Prostate gland (tissue), 2 donors: Measurements from ENCODE around the gene NCAPG2. TPM values are rescaled to one million over a fixed set of nuclear protein-coding genes. Genes with fewer than 3 reads are reported as not detected.

Experiments used
- DNase-seq: peaks from one replicate; pipeline ENCODE4 v3.0.0-alpha.2; 2019; ENCODE audit warnings: low spot score
- H3K27ac ChIP-seq, 2 donors: fragments of 200-600 bp; sonication (generic); 2 replicates each; pipeline ENCODE4 v1.5.1; 2017 to 2019
- H3K27me3 ChIP-seq: fragments of 200-600 bp; sonication (generic); replicated peaks from 2 replicates; pipeline ENCODE4 v1.5.1; 2019; ENCODE audit not compliant: insufficient read depth
- H3K36me3 ChIP-seq, 2 donors: fragments of 200-600 bp; sonication (generic); 1 replicate in 1 of 2; 2 replicates in 1 of 2; pipeline versions ENCODE4 v1.5.1 to v1.8.1; 2017 to 2019
- H3K4me1 ChIP-seq: fragments of 200-600 bp; sonication (generic); replicated peaks from 2 replicates; pipeline ENCODE4 v1.5.1; 2019
- H3K4me3 ChIP-seq, 2 donors: fragments of 200-600 bp; sonication (generic); 2 replicates each; pipeline ENCODE4 v1.5.1; 2017 to 2019
- H3K9me3 ChIP-seq: fragments of 200-600 bp; sonication (generic); 2 replicates; pipeline ENCODE4 v1.5.1; 2017
- CTCF ChIP-seq, 4 experiments: fragments of 200-600 bp in 2 of 4; fragments of 450-650 bp in 2 of 4; sonication (generic) in 2 of 4; IDR thresholded peaks; 1 replicate in 3 of 4; 2 replicates in 1 of 4; pipeline ENCODE4 v1.5.1; 2016 to 2019; ENCODE audit warnings: antibody characterized with exemption in 4 of 4, mild to moderate bottlenecking in 2 of 4, moderate library complexity in 2 of 4
- POLR2A ChIP-seq: fragments of 450-650 bp; IDR thresholded peaks from one replicate; pipeline ENCODE4 v1.6.1; 2016; ENCODE audit warnings: antibody characterized with exemption, mild to moderate bottlenecking
- POLR2AphosphoS5 ChIP-seq: sonication (generic); formaldehyde crosslinking; IDR thresholded peaks from one replicate; pipeline ENCODE4 v1.6.1; 2017; ENCODE audit warnings: antibody characterized with exemption
- WGBS: methylation state at CpG from one replicate; pipeline ENCODE4 v1.1.5; 2018; 5-methylcytosine and 5-hydroxymethylcytosine counted together
- intact Hi-C: fragments of 100-400 bp; cut with DNase I; formaldehyde crosslinking; loops from one replicate; pipeline ENCODE4 v1.14.2; 2022
- total RNA-seq, 2 donors: library from RNA; depleted of rRNA; stranded (reverse); fragments of >200 nt; gene quantifications; one replicate each; pipeline ENCODE4 v1.1.0, GENCODE V29; 2016

Gene NCAPG2
- total RNA-seq, 2 donors from 2014 or later: 7.9 to 11.9 TPM

GRCh38 chr7:158733775-158734494, 29.3 kb upstream of the NCAPG2 start:
- no peaks in the 10 kb centered on the region for H3K4me1 ChIP-seq
- no peaks in the 10 kb centered on the region for H3K9me3 ChIP-seq
- peaks cover 0 to 2% of the 10 kb centered on the region in 2 donors for H3K36me3 ChIP-seq
- peak overlapping the region; percentile 68 to 74 for H3K27ac ChIP-seq
- intact Hi-C loops: no loop called here
- H3K27me3 ChIP-seq: no peaks in the 10 kb centered on the region
- no peak for TF ChIP-seq POLR2AphosphoS5
- no peak for TF ChIP-seq CTCF (IDR thresholded peaks at IDR 0.05)
- TF ChIP-seq POLR2A: no peak
- WGBS: 94% methylated on average over 19 of the region's 19 CpGs
- no peak for DNase-seq
- H3K4me3 ChIP-seq: no peak overlapping the region

- Histone ChIP-seq H3K4me3 (no peak overlapping the region), H3K36me3 (no peaks in the 10 kb centered on the region), H3K27ac (peak overlapping the region; percentile 68 to 74), H3K27me3 (no peaks in the 10 kb centered on the region), H3K9me3 (no peaks in the 10 kb centered on the region), H3K4me1 (no peaks in the 10 kb centered on the region)
- WGBS: 17% methylated on average over 1 of the region's 1 CpG
- peak; percentile 81 for TF ChIP-seq POLR2AphosphoS5
- TF ChIP-seq POLR2A: no peak
- no peak for DNase-seq
- intact Hi-C loops: no loop called here
Observed at GRCh38 chr7:158733220-158733519, 28.6 kb upstream of the NCAPG2 start.

GRCh38 chr7:158732494-158733219, 28.1 kb upstream of the NCAPG2 start:
- Histone ChIP-seq H3K9me3 (no peaks in the 10 kb centered on the region), H3K36me3 (no peaks in the 10 kb centered on the region), H3K27ac (peak overlapping the region; percentile 68 to 74), H3K4me1 (no peaks in the 10 kb centered on the region), H3K27me3 (no peaks in the 10 kb centered on the region), H3K4me3 (no peak overlapping the region)
- no peak for DNase-seq
- no peak for TF ChIP-seq POLR2AphosphoS5
- no peak for TF ChIP-seq POLR2A
- TF ChIP-seq CTCF (IDR thresholded peaks at IDR 0.05): no peak
- intact Hi-C loops: no loop called here
- 69% methylated on average over 10 of the region's 10 CpGs for WGBS

- H3K4me1 ChIP-seq: no peaks in the 10 kb centered on the region
- no peaks in the 10 kb centered on the region for H3K9me3 ChIP-seq
- no peak for DNase-seq
- H3K27ac ChIP-seq: peak overlapping the region; percentile 47 to 54
- intact Hi-C loops: no loop called here
- no peaks in the 10 kb centered on the region for H3K36me3 ChIP-seq
- no peaks in the 10 kb centered on the region for H3K27me3 ChIP-seq
- no peak for TF ChIP-seq POLR2AphosphoS5
- TF ChIP-seq CTCF (IDR thresholded peaks at IDR 0.05): no peak
- TF ChIP-seq POLR2A: no peak
- WGBS: 91% methylated on average over 6 of the region's 6 CpGs
- H3K4me3 ChIP-seq: no peak overlapping the region
Observed at GRCh38 chr7:158731761-158732160, 27.2 kb upstream of the NCAPG2 start.

GRCh38 chr7:158730383-158731346, 26.1 kb upstream of the NCAPG2 start:
- H3K36me3 ChIP-seq: no peaks in the 10 kb centered on the region
- intact Hi-C loops: no loop called here
- peak overlapping the region; percentile 47 to 54 for H3K27ac ChIP-seq

More at GRCh38 chr7:158730383-158731346, 26.1 kb upstream of the NCAPG2 start:
- Histone ChIP-seq H3K27me3 (no peaks in the 10 kb centered on the region), H3K4me1 (no peaks in the 10 kb centered on the region), H3K9me3 (no peaks in the 10 kb centered on the region), H3K4me3 (no peak overlapping the region)
- TF ChIP-seq CTCF (IDR thresholded peaks at IDR 0.05) (no peak), POLR2AphosphoS5 (peak; percentile 46), POLR2A (no peak)
- no peak for DNase-seq
- WGBS: 54% methylated on average over 23 of the region's 23 CpGs
